Measurements from ENCODE around the gene STEAP4.

Gene STEAP4

DNA sequence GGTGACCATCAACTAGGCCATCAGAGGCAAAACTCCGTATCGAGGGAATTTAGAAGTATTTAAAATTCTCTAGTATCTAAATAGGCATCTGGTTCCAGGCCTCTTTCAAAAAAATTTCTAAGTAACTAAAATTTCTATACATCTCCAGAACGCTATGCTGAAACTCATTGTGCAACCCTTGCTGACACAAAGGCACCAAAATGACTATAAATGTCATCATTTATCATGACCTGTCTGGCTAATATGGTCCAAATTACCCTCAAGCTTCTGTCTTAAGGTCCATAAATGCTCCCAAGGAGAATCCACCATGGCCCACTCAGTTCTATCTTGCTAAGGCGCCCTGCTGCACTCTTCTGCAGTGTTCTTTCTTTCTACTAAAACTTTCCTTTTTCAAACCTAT lies 16.2 kb downstream of the STEAP4 start:
- Mint-ChIP-seq H3K27me3 (ENCODE audit: low read depth, poor library complexity) (peaks cover 4% of the 10 kb centered on the region), H3K4me3 (no peak overlapping the region), H3K4me1 (no peaks in the 10 kb centered on the region), H3K36me3 (ENCODE audit: low read depth) (no peaks in the 10 kb centered on the region), H3K9me3 (no peaks in the 10 kb centered on the region), H3K27ac (no peak overlapping the region)
- TF ChIP-seq, protein P1, sequence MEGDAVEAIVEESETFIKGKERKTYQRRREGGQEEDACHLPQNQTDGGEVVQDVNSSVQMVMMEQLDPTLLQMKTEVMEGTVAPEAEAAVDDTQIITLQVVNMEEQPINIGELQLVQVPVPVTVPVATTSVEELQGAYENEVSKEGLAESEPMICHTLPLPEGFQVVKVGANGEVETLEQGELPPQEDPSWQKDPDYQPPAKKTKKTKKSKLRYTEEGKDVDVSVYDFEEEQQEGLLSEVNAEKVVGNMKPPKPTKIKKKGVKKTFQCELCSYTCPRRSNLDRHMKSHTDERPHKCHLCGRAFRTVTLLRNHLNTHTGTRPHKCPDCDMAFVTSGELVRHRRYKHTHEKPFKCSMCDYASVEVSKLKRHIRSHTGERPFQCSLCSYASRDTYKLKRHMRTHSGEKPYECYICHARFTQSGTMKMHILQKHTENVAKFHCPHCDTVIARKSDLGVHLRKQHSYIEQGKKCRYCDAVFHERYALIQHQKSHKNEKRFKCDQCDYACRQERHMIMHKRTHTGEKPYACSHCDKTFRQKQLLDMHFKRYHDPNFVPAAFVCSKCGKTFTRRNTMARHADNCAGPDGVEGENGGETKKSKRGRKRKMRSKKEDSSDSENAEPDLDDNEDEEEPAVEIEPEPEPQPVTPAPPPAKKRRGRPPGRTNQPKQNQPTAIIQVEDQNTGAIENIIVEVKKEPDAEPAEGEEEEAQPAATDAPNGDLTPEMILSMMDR (IDR thresholded peaks at IDR 0.05), result no peak
- DNase-seq, result no peak

DNA sequence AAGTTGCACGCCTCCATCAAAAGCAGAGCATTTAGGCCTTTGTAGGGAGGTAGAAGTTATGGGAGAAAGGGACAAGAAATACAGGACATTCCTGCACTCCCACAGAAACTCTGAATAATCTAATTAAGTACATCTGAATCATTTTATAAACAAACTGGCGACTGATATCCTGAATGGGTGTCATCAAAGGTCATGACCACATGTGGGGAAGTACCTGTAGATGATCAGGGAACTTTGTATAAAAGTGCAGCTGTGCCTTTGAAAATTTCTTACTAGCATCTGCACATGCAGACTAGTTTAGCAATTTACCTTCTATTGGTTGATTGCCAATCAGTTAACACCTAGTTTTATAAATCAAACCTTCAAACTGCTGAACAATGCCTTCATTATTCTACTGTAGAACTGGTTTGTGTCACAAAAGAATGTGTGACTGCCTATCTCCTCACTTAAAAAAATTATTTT lies 17.1 kb downstream of the STEAP4 start:
- H3K9me3 Mint-ChIP-seq, result no peaks in the 10 kb centered on the region
- H3K4me3 Mint-ChIP-seq, result no peak overlapping the region
- H3K4me1 Mint-ChIP-seq, result no peaks in the 10 kb centered on the region
- no peak overlapping the region for H3K27ac Mint-ChIP-seq
- H3K27me3 Mint-ChIP-seq (ENCODE audit: low read depth, poor library complexity), result peaks cover 4% of the 10 kb centered on the region
- H3K36me3 Mint-ChIP-seq (ENCODE audit: low read depth), result no peaks in the 10 kb centered on the region
- DNase-seq, result no peak
- TF ChIP-seq, protein P1 (IDR thresholded peaks at IDR 0.05), result no peak

DNA sequence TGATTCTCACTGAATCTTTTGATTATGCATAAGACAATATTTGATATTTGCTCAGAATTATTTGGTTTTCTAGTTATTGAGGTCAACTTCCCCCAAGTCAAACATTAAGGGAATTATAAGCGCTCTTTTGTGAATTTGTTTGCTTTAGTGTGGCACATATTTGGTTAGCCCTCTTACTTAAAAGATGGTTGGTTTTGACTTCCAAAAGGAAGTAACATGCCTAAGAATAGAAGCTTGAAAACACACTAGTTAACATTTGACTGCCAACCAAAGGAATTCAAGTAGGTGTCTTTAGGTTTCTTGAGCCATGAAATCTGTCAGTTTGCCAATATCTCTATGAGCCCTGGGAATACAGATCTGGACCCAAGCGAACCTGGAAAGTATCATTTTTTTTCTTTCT lies 24.9 kb downstream of the STEAP4 start:
- H3K27me3 Mint-ChIP-seq (ENCODE audit: low read depth, poor library complexity), result peaks cover 3% of the 10 kb centered on the region
- no peak overlapping the region for H3K27ac Mint-ChIP-seq
- no peaks in the 10 kb centered on the region for H3K4me1 Mint-ChIP-seq

DNA sequence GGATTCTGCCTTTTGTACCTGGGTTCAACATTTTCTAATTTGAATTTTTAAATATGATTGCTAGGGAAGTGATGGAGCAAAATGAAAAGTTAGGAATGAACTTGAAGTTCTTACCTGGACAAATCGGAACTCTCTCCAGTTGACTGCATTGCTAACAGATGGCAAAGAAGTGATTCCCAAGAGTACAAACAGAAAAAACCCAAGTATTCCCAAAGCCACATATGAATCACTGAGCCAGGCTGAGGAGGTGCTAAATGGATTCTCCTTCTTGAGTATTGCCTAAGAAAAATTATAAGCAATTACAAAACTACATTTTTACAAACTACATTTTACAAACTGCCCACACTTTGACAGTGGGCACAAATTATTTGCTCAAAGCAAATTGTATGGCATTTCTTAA lies 25.9 kb downstream of the STEAP4 start:
- TF ChIP-seq, protein P1 (IDR thresholded peaks at IDR 0.05), result no peak
- no peak for DNase-seq
- no peaks in the 10 kb centered on the region for H3K4me1 Mint-ChIP-seq
- peaks cover 3% of the 10 kb centered on the region for H3K27me3 Mint-ChIP-seq (ENCODE audit: low read depth, poor library complexity)
- no peaks in the 10 kb centered on the region for H3K9me3 Mint-ChIP-seq
- no peaks in the 10 kb centered on the region for H3K36me3 Mint-ChIP-seq (ENCODE audit: low read depth)
- no peak overlapping the region for H3K4me3 Mint-ChIP-seq
- no peak overlapping the region for H3K27ac Mint-ChIP-seq

More for the DNA sequence above, 24.9 kb downstream of the STEAP4 start:
- TF ChIP-seq, protein P1 (IDR thresholded peaks at IDR 0.05), result no peak
- no peak for DNase-seq
- Mint-ChIP-seq H3K36me3 (ENCODE audit: low read depth) (no peaks in the 10 kb centered on the region), H3K9me3 (no peaks in the 10 kb centered on the region), H3K4me3 (no peak overlapping the region)

DNA sequence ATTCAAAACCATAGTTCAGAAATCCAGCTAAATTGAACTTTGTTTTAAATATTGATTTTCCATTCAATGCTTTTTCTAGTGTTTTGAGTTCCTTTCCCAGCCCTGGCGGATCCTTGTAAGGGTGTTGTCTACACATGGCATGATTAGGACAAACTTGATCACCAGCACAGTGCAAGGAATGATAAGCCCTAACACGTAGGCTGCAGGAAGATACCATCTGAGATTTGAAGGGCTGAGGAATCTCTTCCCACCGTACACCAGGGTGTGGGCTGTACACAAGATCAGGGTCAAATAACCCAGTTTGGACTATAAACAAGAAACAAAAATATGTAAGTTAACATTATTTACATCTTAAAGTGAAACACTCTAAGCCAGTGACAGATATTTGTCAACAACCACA lies 27.4 kb downstream of the STEAP4 start:
- Mint-ChIP-seq H3K4me3 (no peak overlapping the region), H3K4me1 (no peaks in the 10 kb centered on the region), H3K36me3 (ENCODE audit: low read depth) (no peaks in the 10 kb centered on the region), H3K9me3 (no peaks in the 10 kb centered on the region), H3K27me3 (ENCODE audit: low read depth, poor library complexity) (peaks cover 3% of the 10 kb centered on the region), H3K27ac (no peak overlapping the region)
- TF ChIP-seq, protein P1 (IDR thresholded peaks at IDR 0.05), result no peak
- no peak for DNase-seq

DNA sequence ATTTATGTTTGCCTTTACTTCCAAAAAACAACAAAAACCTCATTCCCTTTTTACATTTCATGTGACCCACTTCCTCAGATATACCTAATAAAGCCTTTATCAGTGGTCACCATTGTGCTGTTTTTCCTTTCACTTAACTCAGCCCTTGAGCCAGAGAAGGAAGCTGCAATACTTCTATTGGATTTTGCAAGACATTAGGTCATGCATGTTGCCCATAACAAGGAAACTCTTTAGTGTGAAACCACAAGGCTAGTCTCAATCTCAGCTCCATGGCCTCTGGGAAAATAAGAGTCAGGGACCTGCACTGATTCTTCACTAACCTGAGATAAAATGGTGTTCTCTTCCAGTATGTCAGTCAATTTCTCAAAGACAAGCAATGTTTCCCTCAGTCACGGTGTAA lies 27.8 kb downstream of the STEAP4 start:
- TF ChIP-seq, protein P1 (IDR thresholded peaks at IDR 0.05), result no peak
- DNase-seq, result no peak
- Mint-ChIP-seq H3K27me3 (ENCODE audit: low read depth, poor library complexity) (peaks cover 3% of the 10 kb centered on the region), H3K4me3 (no peak overlapping the region), H3K36me3 (ENCODE audit: low read depth) (no peaks in the 10 kb centered on the region), H3K9me3 (no peaks in the 10 kb centered on the region), H3K4me1 (no peaks in the 10 kb centered on the region), H3K27ac (no peak overlapping the region)

All from nephron progenitor cell (in vitro differentiated cells).